HG03039 (cell line): ENCODE data around the gene NUTM2E.
"Not testable (repeated sequence)": the region's sequence is repeated elsewhere in the genome, so short reads cannot be mapped to it uniquely, and the experiment has no call there.

ENCODE experiments used
- ATAC-seq: cut with Tn5 transposase; IDR thresholded peaks from one replicate; pipeline ENCODE4 v1.9.1; 2021; ENCODE audit warnings: mild to moderate bottlenecking, moderate library complexity; ENCODE audit not compliant: unreplicated experiment

NUTM2E gene

GRCh38 chr10:79826496-79827215 lies at the start of gene NUTM2E:
Gene NUTM2E, plus strand, starts transcription at chr10:79826739. Its CDS starts 15,002 bp downstream, at chr10:79841741.
- ATAC-seq, result peak; percentile 92

GRCh38 chr10:79777997-79778396 lies 48.5 kb upstream of the NUTM2E start:
- ATAC-seq, result not testable (repeated sequence)

- peak; percentile 92 for ATAC-seq
Observed at GRCh38 chr10:79779310-79779938, 47.1 kb upstream of the NUTM2E start.

- not testable (repeated sequence) for ATAC-seq
Observed at GRCh38 chr10:79779992-79780391, 46.5 kb upstream of the NUTM2E start.

GRCh38 chr10:79781584-79781983 lies 45.0 kb upstream of the NUTM2E start:
- not testable (repeated sequence) for ATAC-seq

- ATAC-seq, result not testable (repeated sequence)
Observed at GRCh38 chr10:79787455-79787952, 39.0 kb upstream of the NUTM2E start.

- not testable (repeated sequence) for ATAC-seq
Observed at GRCh38 chr10:79789351-79789750, 37.2 kb upstream of the NUTM2E start.

- ATAC-seq, result not testable (repeated sequence)
Observed at GRCh38 chr10:79791906-79792517, 34.5 kb upstream of the NUTM2E start.

GRCh38 chr10:79799337-79799736 lies 27.2 kb upstream of the NUTM2E start:
- ATAC-seq, result not testable (repeated sequence)

- not testable (repeated sequence) for ATAC-seq
Observed at GRCh38 chr10:79805857-79806256, 20.7 kb upstream of the NUTM2E start.

GRCh38 chr10:79811895-79812294 lies 14.6 kb upstream of the NUTM2E start:
- ATAC-seq, result not testable (repeated sequence)

GRCh38 chr10:79816290-79816689 lies 10.2 kb upstream of the NUTM2E start:
- ATAC-seq, result not testable (repeated sequence)

GRCh38 chr10:79823387-79823786 lies 3.2 kb upstream of the NUTM2E start:
- not testable (repeated sequence) for ATAC-seq

GRCh38 chr10:79825587-79826011 lies 940 bp upstream of the NUTM2E start:
- ATAC-seq, result peak; percentile 8

- ATAC-seq, result not testable (repeated sequence)
Observed at GRCh38 chr10:79826131-79826495, 426 bp upstream of the NUTM2E start.

- not testable (repeated sequence) for ATAC-seq
Observed at GRCh38 chr10:79833833-79834232, 7.3 kb downstream of the NUTM2E start.

GRCh38 chr10:79835891-79836290 lies 9.4 kb downstream of the NUTM2E start:
- not testable (repeated sequence) for ATAC-seq

- ATAC-seq, result not testable (repeated sequence)
Observed at GRCh38 chr10:79836891-79837290, 10.4 kb downstream of the NUTM2E start.

GRCh38 chr10:79838441-79838840 lies 11.9 kb downstream of the NUTM2E start:
- not testable (repeated sequence) for ATAC-seq

GRCh38 chr10:79853191-79853854 lies 26.8 kb downstream of the NUTM2E start:
- ATAC-seq, result not testable (repeated sequence)

GRCh38 chr10:79862269-79862668 lies 35.7 kb downstream of the NUTM2E start:
- ATAC-seq, result not testable (repeated sequence)
